CMK (cell line): ENCODE results near the gene AURKAIP1.
A peak's percentile ranks its signal among the peaks of the same experiment; 100 is the strongest.
"Not testable (repeated sequence)": the region's sequence is repeated elsewhere in the genome, so short reads cannot be mapped to it uniquely, and the experiment has no call there.

Source experiments
- DNase-seq: peaks from one replicate; pipeline ENCODE4 v3.0.0-alpha.2; 2010; ENCODE audit warnings: low read depth

The AURKAIP1 gene

GRCh38 chr1:1406821-1407635 lies 32.0 kb upstream of the AURKAIP1 start, which contains the start of gene MRPL20:
Gene MRPL20 (minus strand): TSS chr1:1407293. CDS start chr1:1407217, 76 bp downstream.
- DNase-seq: peak; percentile 94

- no peak for DNase-seq
These were observed 31.3 kb upstream of the AURKAIP1 start for GRCh38 chr1:1406101-1406820.

- no peak for DNase-seq
These were observed 28.6 kb upstream of the AURKAIP1 start for GRCh38 chr1:1403653-1404052.

- not testable (repeated sequence) for DNase-seq
These were observed 27.9 kb upstream of the AURKAIP1 start for GRCh38 chr1:1402901-1403392.

- no peak for DNase-seq
These were observed 27.3 kb upstream of the AURKAIP1 start for GRCh38 chr1:1402072-1402900.

- no peak for DNase-seq
These were observed 26.5 kb upstream of the AURKAIP1 start for GRCh38 chr1:1401457-1402010.

GRCh38 chr1:1400576-1401456 lies 25.8 kb upstream of the AURKAIP1 start:
- no peak for DNase-seq

GRCh38 chr1:1399872-1400575 lies 25.0 kb upstream of the AURKAIP1 start:
- DNase-seq: no peak

GRCh38 chr1:1399187-1399871 lies 24.3 kb upstream of the AURKAIP1 start, which contains the start of gene CCNL2:
Gene CCNL2 (minus strand): TSS chr1:1399335. CDS start chr1:1399306, 29 bp downstream.
- peak; percentile 99 for DNase-seq

- DNase-seq: no peak
These were observed 23.7 kb upstream of the AURKAIP1 start for GRCh38 chr1:1398677-1399186.

- no peak for DNase-seq
These were observed 23.0 kb upstream of the AURKAIP1 start for GRCh38 chr1:1397839-1398523.

GRCh38 chr1:1395166-1395565 lies 20.2 kb upstream of the AURKAIP1 start:
- no peak for DNase-seq

- DNase-seq: no peak
These were observed 19.1 kb upstream of the AURKAIP1 start for GRCh38 chr1:1394116-1394515.

- DNase-seq: no peak
These were observed 18.4 kb upstream of the AURKAIP1 start for GRCh38 chr1:1393428-1393827.

- no peak for DNase-seq
These were observed 18.0 kb upstream of the AURKAIP1 start for GRCh38 chr1:1393014-1393413.

- DNase-seq: no peak
These were observed 16.2 kb upstream of the AURKAIP1 start for GRCh38 chr1:1391225-1391624.

- no peak for DNase-seq
These were observed 15.7 kb upstream of the AURKAIP1 start for GRCh38 chr1:1390675-1391074.

GRCh38 chr1:1388078-1388472 lies 13.1 kb upstream of the AURKAIP1 start:
- no peak for DNase-seq
